ENCODE results near the gene EPAS1. TPM values are rescaled to one million over a fixed set of nuclear protein-coding genes. Genes with fewer than 3 reads are reported as not detected.

EPAS1 gene
- total RNA-seq, 1 donor = 132 TPM

- DNase-seq (ENCODE audit: low read depth) = peak; percentile 62
- H3K4me3 ChIP-seq (ENCODE audit: low read depth, low read length) = peak overlapping the region; percentile 98
- TF ChIP-seq CTCF (IDR thresholded peaks at IDR 0.05; ENCODE audit: insufficient read depth, low read depth, low read length) = peak; percentile 36
Observed at GRCh38 chr2:46298522-46299353, 1.5 kb downstream of the EPAS1 start.

GRCh38 chr2:46299365-46300263 lies 2.4 kb downstream of the EPAS1 start:
- no peak for TF ChIP-seq CTCF (IDR thresholded peaks at IDR 0.05; ENCODE audit: insufficient read depth, low read depth, low read length)
- DNase-seq (ENCODE audit: low read depth) = peak; percentile 93
- peak overlapping the region; percentile 98 for H3K4me3 ChIP-seq (ENCODE audit: low read depth, low read length)

GRCh38 chr2:46300406-46300832 lies 3.2 kb downstream of the EPAS1 start:
- DNase-seq (ENCODE audit: low read depth) = no peak

GRCh38 chr2:46302005-46302695 lies 4.9 kb downstream of the EPAS1 start:
- DNase-seq (ENCODE audit: low read depth) = no peak
- no peak for TF ChIP-seq CTCF (IDR thresholded peaks at IDR 0.05; ENCODE audit: insufficient read depth, low read depth, low read length)

More at GRCh38 chr2:46300406-46300832, 3.2 kb downstream of the EPAS1 start:
- no peak for TF ChIP-seq CTCF (IDR thresholded peaks at IDR 0.05; ENCODE audit: insufficient read depth, low read depth, low read length)
- peak overlapping the region; percentile 98 for H3K4me3 ChIP-seq (ENCODE audit: low read depth, low read length)

GRCh38 chr2:46303233-46303632 lies 6.0 kb downstream of the EPAS1 start:
- TF ChIP-seq CTCF (IDR thresholded peaks at IDR 0.05; ENCODE audit: insufficient read depth, low read depth, low read length) = no peak
- DNase-seq (ENCODE audit: low read depth) = no peak
- H3K4me3 ChIP-seq (ENCODE audit: low read depth, low read length) = no peak overlapping the region

More at GRCh38 chr2:46302005-46302695, 4.9 kb downstream of the EPAS1 start:
- H3K4me3 ChIP-seq (ENCODE audit: low read depth, low read length) = no peak overlapping the region

GRCh38 chr2:46303822-46304221 lies 6.6 kb downstream of the EPAS1 start:
- no peak for DNase-seq (ENCODE audit: low read depth)
- no peak overlapping the region for H3K4me3 ChIP-seq (ENCODE audit: low read depth, low read length)
- TF ChIP-seq CTCF (IDR thresholded peaks at IDR 0.05; ENCODE audit: insufficient read depth, low read depth, low read length) = no peak

Measured in fibroblast of villous mesenchyme (primary cell).